ENCODE measurements around the gene FAM135A. TPM values are rescaled to one million over a fixed set of nuclear protein-coding genes. Genes with fewer than 3 reads are reported as not detected.

The FAM135A gene
- total and polyA plus RNA-seq, 8 donors = 7.2 to 121 (median 39.5) TPM

- H3K4me3 ChIP-seq = no peak overlapping the region
- WGBS, 5 donors = 39 to 53% (median 43%) methylated on average over 10 of the region's 10 CpGs
- DNase-seq = peak in 1 of 2 donors; percentile 25
Observed at GRCh38 chr6:70396796-70397729, 16.2 kb upstream of the FAM135A start.

GRCh38 chr6:70398783-70399728, 14.3 kb upstream of the FAM135A start:
- no peaks in the 10 kb centered on the region for H3K27me3 ChIP-seq
- H3K27ac ChIP-seq = peak overlapping the region; percentile 77 to 84 (median 79)
- peaks cover 0 to 23% (median 10%) of the 10 kb centered on the region in 4 donors for H3K4me1 ChIP-seq
- TF ChIP-seq POLR2AphosphoS5 (IDR thresholded peaks at IDR 0.05) (peak in 2 of 3 donors; percentile 78 to 79), POLR2A (IDR thresholded peaks at IDR 0.05) (no peak)
- H3K36me3 ChIP-seq = no peaks in the 10 kb centered on the region
- no peaks in the 10 kb centered on the region for H3K9me3 ChIP-seq
- WGBS, 5 donors = 28 to 55% (median 30%) methylated on average over 7 of the region's 7 CpGs
- intact Hi-C loops (cut with DNase I; ENCODE audit: low total_unique reads) = no loop called here
- H3K4me3 ChIP-seq = no peak overlapping the region
- DNase-seq = peak; percentile 72 to 87

More at GRCh38 chr6:70396796-70397729, 16.2 kb upstream of the FAM135A start:
- Histone ChIP-seq H3K36me3 (no peaks in the 10 kb centered on the region), H3K4me1 (peaks cover 0 to 19% (median 10%) of the 10 kb centered on the region in 4 donors), H3K27me3 (no peaks in the 10 kb centered on the region), H3K9me3 (no peaks in the 10 kb centered on the region), H3K27ac (peak overlapping the region; percentile 77 to 84 (median 80))
- TF ChIP-seq POLR2AphosphoS5 (IDR thresholded peaks at IDR 0.05) (no peak), EP300 (IDR thresholded peaks at IDR 0.05) (no peak), POLR2A (IDR thresholded peaks at IDR 0.05) (no peak)
- TF ChIP-seq, protein P1, sequence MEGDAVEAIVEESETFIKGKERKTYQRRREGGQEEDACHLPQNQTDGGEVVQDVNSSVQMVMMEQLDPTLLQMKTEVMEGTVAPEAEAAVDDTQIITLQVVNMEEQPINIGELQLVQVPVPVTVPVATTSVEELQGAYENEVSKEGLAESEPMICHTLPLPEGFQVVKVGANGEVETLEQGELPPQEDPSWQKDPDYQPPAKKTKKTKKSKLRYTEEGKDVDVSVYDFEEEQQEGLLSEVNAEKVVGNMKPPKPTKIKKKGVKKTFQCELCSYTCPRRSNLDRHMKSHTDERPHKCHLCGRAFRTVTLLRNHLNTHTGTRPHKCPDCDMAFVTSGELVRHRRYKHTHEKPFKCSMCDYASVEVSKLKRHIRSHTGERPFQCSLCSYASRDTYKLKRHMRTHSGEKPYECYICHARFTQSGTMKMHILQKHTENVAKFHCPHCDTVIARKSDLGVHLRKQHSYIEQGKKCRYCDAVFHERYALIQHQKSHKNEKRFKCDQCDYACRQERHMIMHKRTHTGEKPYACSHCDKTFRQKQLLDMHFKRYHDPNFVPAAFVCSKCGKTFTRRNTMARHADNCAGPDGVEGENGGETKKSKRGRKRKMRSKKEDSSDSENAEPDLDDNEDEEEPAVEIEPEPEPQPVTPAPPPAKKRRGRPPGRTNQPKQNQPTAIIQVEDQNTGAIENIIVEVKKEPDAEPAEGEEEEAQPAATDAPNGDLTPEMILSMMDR (IDR thresholded peaks at IDR 0.05) = no peak
- intact Hi-C loops (cut with DNase I; ENCODE audit: low total_unique reads) = no loop called here

DNA sequence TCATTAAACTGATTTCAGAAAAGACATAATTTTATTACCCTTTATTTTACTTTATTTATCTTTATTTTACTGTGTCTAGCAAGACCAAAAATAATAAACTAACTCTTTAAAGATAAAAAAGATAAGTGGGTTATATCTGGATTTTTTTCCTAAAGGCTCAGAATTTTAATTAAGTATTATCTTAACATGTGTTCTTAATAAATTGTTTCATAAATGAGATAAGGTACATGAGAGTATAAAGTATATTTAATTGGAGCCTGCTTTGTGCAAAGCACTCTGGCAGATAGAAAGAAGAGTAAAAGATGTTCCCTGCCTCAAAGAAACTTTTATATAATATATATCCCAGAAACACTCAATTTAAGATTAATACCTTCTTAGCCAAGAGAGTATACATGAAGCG, 8.7 kb upstream of the FAM135A start:
- Histone ChIP-seq H3K9me3 (no peaks in the 10 kb centered on the region), H3K36me3 (no peaks in the 10 kb centered on the region), H3K27ac (no peak overlapping the region), H3K4me1 (peaks cover 0 to 7% (median 6%) of the 10 kb centered on the region in 4 donors), H3K27me3 (no peaks in the 10 kb centered on the region), H3K4me3 (no peak overlapping the region)
- TF ChIP-seq EP300 (IDR thresholded peaks at IDR 0.05) (no peak), POLR2A (IDR thresholded peaks at IDR 0.05) (no peak), POLR2AphosphoS5 (IDR thresholded peaks at IDR 0.05) (no peak)
- TF ChIP-seq, protein P1 (IDR thresholded peaks at IDR 0.05) = no peak
- 69 to 91% (median 79%) methylated on average over 1 of the region's 1 CpG for WGBS, 5 donors
- DNase-seq = no peak
- intact Hi-C loops (cut with DNase I; ENCODE audit: low total_unique reads) = no loop called here

- intact Hi-C loops (cut with DNase I; ENCODE audit: low total_unique reads) = no loop called here
- Histone ChIP-seq H3K27me3 (no peaks in the 10 kb centered on the region), H3K36me3 (no peaks in the 10 kb centered on the region), H3K9me3 (no peaks in the 10 kb centered on the region), H3K27ac (no peak overlapping the region), H3K4me1 (peaks cover 0 to 25% (median 14%) of the 10 kb centered on the region in 4 donors), H3K4me3 (no peak overlapping the region)
- 61 to 85% (median 73%) methylated on average over 2 of the region's 2 CpGs for WGBS, 5 donors
- TF ChIP-seq, protein P1 (IDR thresholded peaks at IDR 0.05) = no peak
- TF ChIP-seq POLR2A (IDR thresholded peaks at IDR 0.05) = no peak
- no peak for TF ChIP-seq EP300 (IDR thresholded peaks at IDR 0.05)
- TF ChIP-seq POLR2AphosphoS5 (IDR thresholded peaks at IDR 0.05) = no peak
- DNase-seq = no peak
Observed at GRCh38 chr6:70409216-70409615, 4.1 kb upstream of the FAM135A start.
